Activated B cell treated with CpG ODN at 0.5 μM for 24 hours (primary cell): ENCODE data around the gene COBL. TPM values are rescaled to one million over a fixed set of nuclear protein-coding genes. Genes with fewer than 3 reads are reported as not detected.

Source experiments
- ATAC-seq: fragments of 200-7000 bp; cut with Tn5 transposase; one replicate; pipeline ENCODE4 v1.10.0; 2021; ENCODE audit warnings: low read depth, mild to moderate bottlenecking, moderate library complexity
- CTCF ChIA-PET: fragments of 350-600 bp; sonication (Branson Sonifier 250); formaldehyde crosslinking; loops from one replicate; lab custom pipeline; 2021; ENCODE audit warnings: antibody characterized with exemption; lab: Charles Lee
- POLR2A ChIA-PET: fragments of 350-600 bp; sonication (Branson Sonifier 250); formaldehyde crosslinking; loops from one replicate; lab custom pipeline; 2021; ENCODE audit warnings: antibody characterized with exemption; lab: Charles Lee
- DNase-seq: peaks from one replicate; pipeline ENCODE4 v3.0.0; 2022
- H3K27ac Mint-ChIP-seq: one replicate; pipeline ENCODE4 v1.8.0; 2020; ENCODE audit warnings: mixed read lengths
- H3K27me3 Mint-ChIP-seq: one replicate; pipeline ENCODE4 v1.8.0; 2021; ENCODE audit warnings: mixed read lengths
- H3K36me3 Mint-ChIP-seq: one replicate; pipeline ENCODE4 v1.8.0; 2021; ENCODE audit warnings: low read depth, mixed read lengths
- H3K4me1 Mint-ChIP-seq: one replicate; pipeline ENCODE4 v1.8.0; 2021; ENCODE audit warnings: mixed read lengths
- H3K4me3 Mint-ChIP-seq: one replicate; pipeline ENCODE4 v1.8.0; 2020; ENCODE audit warnings: mild to moderate bottlenecking, mixed read lengths
- H3K9me3 Mint-ChIP-seq: one replicate; pipeline ENCODE4 v1.8.0; 2020; ENCODE audit warnings: mixed read lengths
- intact Hi-C: fragments of 100-400 bp; cut with micrococcal nuclease; formaldehyde crosslinking; loops from one replicate; pipeline ENCODE4 v1.15.1; 2024
- total RNA-seq: library from RNA; stranded (reverse); gene quantifications from 2 replicates; pipeline ENCODE4 v1.2.3, GENCODE V29; 2022
- TF ChIP-seq, protein P1 (sequence below): fragments of 200-600 bp; IDR thresholded peaks from one replicate; pipeline ENCODE4 v1.8.0; 2022; ENCODE audit warnings: antibody characterized with exemption, mild to moderate bottlenecking

COBL gene
- total RNA-seq, 1 donor from 2014 or later = not detected

DNA sequence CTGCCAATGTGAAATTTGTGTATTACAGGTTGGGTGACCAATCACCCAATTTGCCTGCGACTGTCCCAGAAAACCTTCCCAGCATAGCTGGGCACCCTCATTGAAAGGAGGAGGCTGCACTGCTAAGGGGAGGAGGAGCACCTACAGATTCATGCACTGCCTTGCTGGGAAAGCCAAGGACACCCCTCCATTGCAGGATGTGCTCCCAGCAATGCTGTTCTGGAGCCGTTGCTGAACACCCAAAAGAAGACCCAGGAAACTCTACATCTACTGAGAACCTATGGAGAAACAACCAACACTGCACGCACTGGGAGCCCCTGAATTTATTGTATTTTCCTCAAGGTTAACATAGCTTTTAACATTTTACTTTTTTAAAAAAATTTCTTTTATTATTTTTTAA is 295.7 kb downstream of the COBL start:
- Mint-ChIP-seq H3K27me3 (no peaks in the 10 kb centered on the region), H3K4me1 (no peaks in the 10 kb centered on the region), H3K36me3 (no peaks in the 10 kb centered on the region), H3K9me3 (no peaks in the 10 kb centered on the region), H3K27ac (no peak overlapping the region), H3K4me3 (no peak overlapping the region)
- no peak for ATAC-seq
- ChIA-PET POLR2A (no interaction called here), CTCF (no interaction called here)
- DNase-seq = no peak
- intact Hi-C loops = no loop called here
- TF ChIP-seq, protein P1, sequence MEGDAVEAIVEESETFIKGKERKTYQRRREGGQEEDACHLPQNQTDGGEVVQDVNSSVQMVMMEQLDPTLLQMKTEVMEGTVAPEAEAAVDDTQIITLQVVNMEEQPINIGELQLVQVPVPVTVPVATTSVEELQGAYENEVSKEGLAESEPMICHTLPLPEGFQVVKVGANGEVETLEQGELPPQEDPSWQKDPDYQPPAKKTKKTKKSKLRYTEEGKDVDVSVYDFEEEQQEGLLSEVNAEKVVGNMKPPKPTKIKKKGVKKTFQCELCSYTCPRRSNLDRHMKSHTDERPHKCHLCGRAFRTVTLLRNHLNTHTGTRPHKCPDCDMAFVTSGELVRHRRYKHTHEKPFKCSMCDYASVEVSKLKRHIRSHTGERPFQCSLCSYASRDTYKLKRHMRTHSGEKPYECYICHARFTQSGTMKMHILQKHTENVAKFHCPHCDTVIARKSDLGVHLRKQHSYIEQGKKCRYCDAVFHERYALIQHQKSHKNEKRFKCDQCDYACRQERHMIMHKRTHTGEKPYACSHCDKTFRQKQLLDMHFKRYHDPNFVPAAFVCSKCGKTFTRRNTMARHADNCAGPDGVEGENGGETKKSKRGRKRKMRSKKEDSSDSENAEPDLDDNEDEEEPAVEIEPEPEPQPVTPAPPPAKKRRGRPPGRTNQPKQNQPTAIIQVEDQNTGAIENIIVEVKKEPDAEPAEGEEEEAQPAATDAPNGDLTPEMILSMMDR = no peak

DNA sequence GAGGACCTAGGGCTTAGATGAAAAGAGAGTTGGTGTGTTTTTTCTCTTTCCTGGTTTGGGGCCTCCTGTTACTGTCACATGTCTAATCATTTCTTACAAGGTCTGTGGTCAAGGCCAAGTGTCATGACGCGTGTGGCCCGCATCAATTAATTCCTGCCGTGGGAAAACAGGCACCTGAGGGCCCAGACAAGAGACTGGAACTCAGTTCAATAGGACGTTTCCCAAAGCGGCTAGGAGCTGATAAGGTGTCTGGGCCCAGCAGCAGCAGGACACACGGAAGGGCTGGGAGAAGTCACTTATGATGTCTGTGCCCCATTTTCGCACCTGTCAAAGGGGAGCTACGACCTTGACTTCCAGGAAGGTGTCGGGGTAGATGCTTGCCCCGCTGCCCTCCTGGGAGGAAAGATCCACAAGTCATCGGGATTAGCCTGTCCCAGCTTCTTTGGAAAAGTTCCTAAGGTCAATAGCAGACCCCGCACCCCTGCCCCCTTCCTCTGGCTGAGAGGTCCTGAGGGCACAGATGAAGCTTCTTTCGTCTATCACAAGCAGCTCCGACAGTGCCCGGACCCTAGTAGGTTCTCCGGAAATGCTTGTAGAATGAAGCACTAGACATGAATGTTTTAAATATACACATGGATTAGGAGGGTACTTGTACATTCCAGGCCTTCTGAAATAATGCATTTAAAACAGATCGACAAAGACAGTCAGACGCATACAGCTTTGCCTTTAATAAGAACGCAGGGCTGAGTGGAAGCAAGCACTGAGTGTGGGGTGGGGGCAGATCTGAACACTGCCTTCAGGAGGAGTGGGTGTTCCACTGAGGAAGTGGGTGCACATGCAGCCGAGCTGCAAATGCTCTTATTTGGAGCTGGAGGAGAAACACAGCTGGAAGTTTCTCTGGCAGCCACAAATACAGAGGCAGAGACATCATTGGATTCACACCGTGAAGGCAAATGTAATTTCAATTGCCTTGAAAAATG is 296.4 kb downstream of the COBL start:
- Mint-ChIP-seq H3K27me3 (no peaks in the 10 kb centered on the region), H3K9me3 (no peaks in the 10 kb centered on the region), H3K4me3 (no peak overlapping the region), H3K27ac (no peak overlapping the region), H3K36me3 (no peaks in the 10 kb centered on the region), H3K4me1 (no peaks in the 10 kb centered on the region)
- CTCF ChIA-PET = no interaction called here
- no peak for DNase-seq
- POLR2A ChIA-PET = no interaction called here
- no peak for ATAC-seq
- intact Hi-C loops = no loop called here
- TF ChIP-seq, protein P1 = no peak

DNA sequence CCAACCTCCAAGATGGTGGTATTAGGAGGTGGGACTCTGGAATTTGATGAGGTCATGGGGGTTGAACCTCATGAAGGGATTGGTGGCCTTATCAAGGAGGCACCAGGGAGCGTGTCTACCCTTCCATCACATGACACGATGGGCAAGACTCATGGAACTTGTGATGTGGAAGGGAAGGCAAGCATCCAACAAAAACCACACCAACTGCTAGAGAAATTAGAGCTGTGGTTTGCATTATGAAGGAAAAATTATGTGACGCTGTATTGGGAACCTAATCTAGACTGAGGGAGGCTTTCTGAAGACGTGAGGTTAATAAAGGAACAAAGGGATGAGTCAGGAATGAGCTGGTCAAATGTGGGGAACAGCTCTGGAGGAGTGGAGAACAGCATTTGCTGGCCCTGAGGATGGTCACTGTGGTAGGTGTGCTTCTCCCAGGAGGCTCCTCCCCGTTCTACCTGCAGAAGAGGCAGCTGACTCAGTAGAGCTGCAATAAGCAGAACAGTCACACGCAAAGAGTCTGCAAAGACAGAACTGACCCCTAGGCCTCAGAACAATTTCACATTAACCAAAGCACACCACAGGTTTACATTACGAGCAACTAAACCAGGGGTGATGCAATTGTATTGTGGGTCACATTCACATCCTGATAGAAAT is 297.3 kb downstream of the COBL start:
- Mint-ChIP-seq H3K4me1 (no peaks in the 10 kb centered on the region), H3K9me3 (no peaks in the 10 kb centered on the region), H3K27ac (no peak overlapping the region), H3K36me3 (no peaks in the 10 kb centered on the region), H3K4me3 (no peak overlapping the region), H3K27me3 (no peaks in the 10 kb centered on the region)
- TF ChIP-seq, protein P1 = no peak
- POLR2A ChIA-PET = no interaction called here
- CTCF ChIA-PET = no interaction called here
- DNase-seq = no peak
- intact Hi-C loops = no loop called here
- ATAC-seq = no peak

DNA sequence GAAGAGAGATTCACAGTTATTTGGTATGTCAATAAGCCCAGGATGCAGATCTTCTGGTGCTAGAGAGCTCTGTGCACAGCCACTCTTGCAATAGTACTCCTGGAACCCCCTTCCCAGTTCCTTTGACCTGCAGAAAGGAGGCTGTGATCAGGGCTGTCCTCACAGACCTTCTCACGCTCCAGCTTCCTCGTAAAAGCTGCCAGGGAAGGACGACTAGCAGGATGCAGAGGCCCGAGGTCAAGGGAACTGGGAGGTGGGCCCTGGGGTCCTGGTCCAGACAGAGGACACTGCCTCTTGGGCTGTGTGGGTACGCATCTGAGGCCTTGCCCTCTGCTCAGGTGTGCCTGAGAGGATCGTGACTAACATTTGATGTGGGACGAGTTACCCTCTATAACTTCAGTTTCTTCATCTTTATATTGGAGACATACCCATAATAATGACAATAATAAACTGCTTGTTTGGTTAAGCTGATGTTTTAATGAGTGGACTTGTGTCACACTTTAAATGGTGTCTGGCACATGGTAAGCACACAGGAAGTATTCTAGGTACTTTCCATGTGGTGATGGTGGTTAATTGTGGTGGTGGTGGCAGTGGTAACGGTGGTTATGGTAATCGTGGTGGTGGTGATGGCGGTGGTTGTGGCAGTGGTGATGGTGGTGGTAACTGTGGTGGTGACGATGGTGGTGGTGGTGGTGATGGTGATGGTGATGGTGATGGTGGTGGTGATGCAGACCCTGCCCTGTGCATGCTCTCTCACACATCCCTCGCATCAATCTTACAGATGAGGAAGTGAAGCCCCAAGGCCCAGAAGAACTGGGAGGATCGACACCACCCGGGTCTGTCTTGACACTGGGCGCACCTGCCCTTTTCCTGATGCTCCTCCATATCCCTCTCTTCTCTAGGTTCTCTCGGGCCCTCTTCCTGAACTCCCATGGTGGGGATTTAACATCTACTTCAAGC is 298.8 kb downstream of the COBL start:
- ChIA-PET CTCF (no interaction called here), POLR2A (no interaction called here)
- DNase-seq (no peak), ATAC-seq (no peak)
- H3K4me1 Mint-ChIP-seq = no peaks in the 10 kb centered on the region
- H3K4me3 Mint-ChIP-seq = no peak overlapping the region
- H3K27me3 Mint-ChIP-seq = no peaks in the 10 kb centered on the region
- H3K27ac Mint-ChIP-seq = no peak overlapping the region
- intact Hi-C loops = no loop called here
- TF ChIP-seq, protein P1 = no peak
- no peaks in the 10 kb centered on the region for H3K9me3 Mint-ChIP-seq
- no peaks in the 10 kb centered on the region for H3K36me3 Mint-ChIP-seq
